ENCODE data around the gene ZNF732.
"Not testable (repeated sequence)": the region's sequence is repeated elsewhere in the genome, so short reads cannot be mapped to it uniquely, and the experiment has no call there.

Gene ZNF732

DNA sequence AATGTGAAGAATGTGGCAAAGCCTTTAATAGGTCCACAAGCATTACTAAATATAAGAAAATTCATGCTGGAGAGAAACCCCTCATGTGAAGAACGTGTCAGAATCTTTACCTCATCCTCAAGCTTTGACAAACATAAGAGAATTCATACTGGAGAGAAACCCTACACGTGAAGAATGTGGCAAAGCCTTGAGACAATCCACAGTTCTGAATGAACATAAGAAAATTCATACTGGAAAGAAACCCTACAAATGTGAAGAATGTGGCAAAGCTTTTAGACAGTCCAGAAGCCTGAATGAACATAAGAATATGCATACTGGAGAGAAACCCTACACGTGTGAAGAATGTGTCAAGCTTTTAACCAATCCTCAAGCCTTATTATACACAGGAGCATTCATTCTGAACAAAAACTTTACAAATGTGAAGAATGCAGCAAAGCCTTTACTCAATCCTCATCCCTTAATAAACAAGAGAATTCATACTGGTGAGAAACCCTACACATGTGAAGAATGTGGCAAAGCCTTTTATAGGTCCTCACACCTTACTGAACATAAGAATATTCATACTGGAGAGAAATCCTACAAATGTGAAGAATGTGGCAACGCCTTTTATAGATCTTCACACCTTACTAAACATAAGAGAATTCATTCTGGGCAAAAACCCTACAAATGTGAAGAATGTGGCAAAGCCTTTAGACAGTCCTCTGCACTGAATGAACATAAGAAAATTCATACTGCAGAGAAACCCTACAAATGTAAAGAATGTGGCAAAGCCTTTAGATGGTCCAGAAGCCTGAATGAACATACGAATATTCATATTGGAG, 51.1 kb downstream of the ZNF732 start:
- DNase-seq = no peak

- no peak for DNase-seq
These were observed 53.1 kb downstream of the ZNF732 start for GRCh38 chr4:252065-252601.

DNA sequence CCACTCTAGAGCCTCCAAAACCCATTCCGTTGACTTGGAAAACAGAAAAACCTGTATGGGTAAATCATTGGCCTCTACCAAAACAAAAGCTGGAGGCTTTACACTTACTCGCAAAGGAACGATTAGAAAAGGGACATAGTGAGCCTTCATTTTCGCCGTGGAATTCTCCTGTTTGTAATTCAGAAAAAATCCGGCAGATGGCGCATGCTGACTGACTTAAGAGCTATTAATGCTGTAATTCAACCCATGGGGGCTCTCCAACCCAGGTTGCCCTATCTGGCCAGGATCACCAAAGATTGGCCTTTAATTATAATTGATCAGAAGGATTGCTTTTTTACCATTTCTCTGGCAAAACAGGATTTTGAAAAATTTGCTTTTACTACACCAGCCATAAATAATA, 60.8 kb downstream of the ZNF732 start:
- DNase-seq = no peak

GRCh38 chr4:243426-243825, 61.8 kb downstream of the ZNF732 start:
- no peak for DNase-seq

DNA sequence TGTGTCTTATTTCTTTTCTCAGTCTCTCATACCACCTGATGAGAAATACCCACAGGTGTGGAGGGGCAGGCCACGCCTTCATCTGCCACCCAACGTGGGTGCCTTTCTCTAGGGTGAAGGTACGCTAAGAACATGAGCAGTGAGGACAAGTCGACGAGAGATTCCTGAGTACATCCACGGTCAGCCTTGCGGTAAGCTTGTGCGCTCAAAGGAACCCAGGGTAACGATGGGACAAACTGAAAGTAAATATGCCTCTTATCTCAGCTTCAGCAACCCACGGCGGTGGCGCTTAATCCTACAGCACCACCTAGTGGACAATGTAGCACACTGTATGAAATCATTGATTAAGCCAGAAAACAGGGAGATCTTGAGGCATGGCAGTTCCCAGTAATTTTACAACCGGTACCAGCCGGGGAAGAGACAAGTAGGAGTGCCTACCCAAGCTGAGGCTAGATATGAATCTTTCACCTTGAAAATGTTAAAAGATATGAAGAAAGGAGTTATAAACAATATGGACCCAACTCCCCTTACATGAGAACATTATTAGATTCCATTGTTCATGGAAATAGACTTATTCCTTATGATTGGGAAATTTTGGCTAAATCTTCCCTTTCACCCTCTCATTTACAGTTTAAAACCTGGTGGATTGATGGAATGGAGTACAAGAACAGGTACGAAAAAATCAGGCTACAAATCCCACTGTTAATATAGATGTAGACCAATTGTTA, 63.0 kb downstream of the ZNF732 start:
- no peak for DNase-seq

DNA sequence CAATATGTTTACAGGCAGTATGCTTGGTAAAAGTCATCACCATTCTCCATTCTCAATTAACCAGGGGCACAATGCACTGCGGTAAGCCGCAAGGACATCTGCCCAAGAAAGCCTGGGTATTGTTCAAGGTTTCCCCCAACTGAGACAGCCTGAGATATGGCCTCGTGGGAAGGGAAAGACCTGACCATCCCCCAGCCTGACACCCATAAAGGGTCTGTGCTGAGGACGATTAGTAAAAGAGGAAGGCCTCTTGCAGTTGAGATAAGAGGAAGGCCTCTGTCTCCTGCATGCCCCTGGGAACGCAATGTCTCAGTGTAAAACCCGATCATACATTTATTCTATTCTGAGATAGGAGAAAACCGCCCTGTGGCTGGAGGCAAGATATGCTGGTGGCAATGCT, 63.9 kb downstream of the ZNF732 start:
- DNase-seq = not testable (repeated sequence)

GRCh38 chr4:236028-236427, 69.2 kb downstream of the ZNF732 start:
- DNase-seq = no peak

- DNase-seq = no peak
These were observed 71.1 kb downstream of the ZNF732 start for GRCh38 chr4:234178-234577.

DNA sequence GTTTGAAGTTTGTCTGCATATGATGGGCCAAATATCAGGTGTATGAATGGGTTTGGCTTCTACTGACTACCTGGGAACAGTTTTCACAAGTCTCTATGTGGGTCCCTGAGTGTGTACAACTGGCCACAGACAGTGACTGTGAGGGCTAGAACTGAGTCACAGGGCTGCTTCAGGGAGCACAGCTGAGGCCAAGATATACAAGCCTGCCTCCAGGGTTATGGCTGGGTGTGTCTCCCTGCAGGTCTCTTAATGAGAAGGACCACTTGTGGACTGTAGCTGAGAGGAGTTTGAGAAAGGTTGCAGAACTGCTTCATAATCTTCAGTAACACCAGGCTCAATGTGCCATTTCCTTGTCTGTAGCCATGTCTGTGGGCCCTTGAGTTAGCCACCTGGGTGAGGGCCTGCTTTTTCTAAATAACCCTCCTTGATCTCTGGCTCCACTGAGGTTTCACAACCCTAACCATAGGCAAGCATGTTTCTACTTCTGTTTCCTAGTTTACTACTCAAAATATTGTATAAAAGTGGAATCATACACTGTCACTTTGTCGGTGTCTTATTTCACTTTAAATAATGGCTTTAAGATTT, 81.3 kb downstream of the ZNF732 start:
- DNase-seq = no peak

Measured in 8988T (cell line).